HG02885 (cell line): ENCODE measurements around the gene FAM227B.

Experiments
- ATAC-seq: cut with Tn5 transposase; IDR thresholded peaks from one replicate; pipeline ENCODE4 v1.9.1; 2021; ENCODE audit warnings: mild to moderate bottlenecking; ENCODE audit not compliant: unreplicated experiment, poor library complexity

The FAM227B gene

GRCh38 chr15:49456166-49456565, 164.5 kb downstream of the FAM227B start:
- no peak for ATAC-seq

GRCh38 chr15:49452595-49452994, 168.0 kb downstream of the FAM227B start:
- no peak for ATAC-seq

GRCh38 chr15:49441816-49442215, 178.8 kb downstream of the FAM227B start:
- ATAC-seq: no peak

GRCh38 chr15:49441356-49441755, 179.3 kb downstream of the FAM227B start:
- no peak for ATAC-seq

- no peak for ATAC-seq
Measured at GRCh38 chr15:49439678-49440395, 180.8 kb downstream of the FAM227B start.

GRCh38 chr15:49438962-49439631, 181.5 kb downstream of the FAM227B start:
- ATAC-seq: peak; percentile 87

GRCh38 chr15:49436751-49437150, 183.9 kb downstream of the FAM227B start:
- ATAC-seq: no peak

GRCh38 chr15:49435174-49435573, 185.4 kb downstream of the FAM227B start:
- ATAC-seq: no peak

GRCh38 chr15:49430046-49430445, 190.6 kb downstream of the FAM227B start:
- no peak for ATAC-seq

GRCh38 chr15:49428409-49429095, 192.1 kb downstream of the FAM227B start:
- ATAC-seq: no peak

GRCh38 chr15:49427372-49427771, 193.2 kb downstream of the FAM227B start:
- ATAC-seq: no peak

- ATAC-seq: no peak
Measured at GRCh38 chr15:49424954-49425353, 195.7 kb downstream of the FAM227B start.

GRCh38 chr15:49423901-49424550, 196.6 kb downstream of the FAM227B start:
- no peak for ATAC-seq

- no peak for ATAC-seq
Measured at GRCh38 chr15:49423021-49423420, 197.6 kb downstream of the FAM227B start, which contains the start of gene FGF7. TSS of gene FGF7 (plus strand) at chr15:49423242. CDS start at chr15:49424298, 1,056 bp downstream.

GRCh38 chr15:49421991-49422390, 198.6 kb downstream of the FAM227B start:
- peak; percentile 73 for ATAC-seq

- no peak for ATAC-seq
Measured at GRCh38 chr15:49418811-49419210, 201.8 kb downstream of the FAM227B start.

- ATAC-seq: no peak
Measured at GRCh38 chr15:49415638-49416037, 205.0 kb downstream of the FAM227B start.

GRCh38 chr15:49415149-49415548, 205.5 kb downstream of the FAM227B start:
- ATAC-seq: no peak

- ATAC-seq: no peak
Measured at GRCh38 chr15:49412797-49413196, 207.8 kb downstream of the FAM227B start.

GRCh38 chr15:49410641-49411040, 210.0 kb downstream of the FAM227B start:
- ATAC-seq: no peak
